HG02678 (cell line): ENCODE measurements around the gene RPL29.

Source experiments
- ATAC-seq: cut with Tn5 transposase; IDR thresholded peaks from one replicate; pipeline ENCODE4 v1.9.1; 2021; ENCODE audit warnings: mild to moderate bottlenecking, moderate library complexity; ENCODE audit not compliant: unreplicated experiment

Gene RPL29

DNA sequence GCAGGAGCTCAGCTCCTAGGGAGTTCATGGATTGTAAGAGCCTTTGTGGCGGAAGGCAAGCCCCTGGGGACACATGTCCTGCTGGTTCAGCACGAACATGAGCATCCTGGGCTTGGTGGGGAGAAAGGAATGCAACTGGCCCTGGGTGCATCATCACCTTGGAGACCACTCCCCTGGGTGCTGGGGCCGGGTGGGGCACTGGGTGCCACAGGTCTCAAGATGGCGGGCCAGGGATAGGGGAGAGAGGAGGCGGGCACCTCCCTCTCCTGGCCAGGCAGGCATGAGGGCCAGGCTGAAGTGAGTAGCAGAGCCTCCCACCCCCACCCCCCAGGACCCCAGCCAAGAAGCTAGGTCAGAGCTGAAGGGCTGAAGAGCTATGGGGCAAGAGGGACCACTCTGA, 29.2 kb downstream of the RPL29 start:
- no peak for ATAC-seq

GRCh38 chr3:51966016-51966415, 29.7 kb downstream of the RPL29 start:
- no peak for ATAC-seq

DNA sequence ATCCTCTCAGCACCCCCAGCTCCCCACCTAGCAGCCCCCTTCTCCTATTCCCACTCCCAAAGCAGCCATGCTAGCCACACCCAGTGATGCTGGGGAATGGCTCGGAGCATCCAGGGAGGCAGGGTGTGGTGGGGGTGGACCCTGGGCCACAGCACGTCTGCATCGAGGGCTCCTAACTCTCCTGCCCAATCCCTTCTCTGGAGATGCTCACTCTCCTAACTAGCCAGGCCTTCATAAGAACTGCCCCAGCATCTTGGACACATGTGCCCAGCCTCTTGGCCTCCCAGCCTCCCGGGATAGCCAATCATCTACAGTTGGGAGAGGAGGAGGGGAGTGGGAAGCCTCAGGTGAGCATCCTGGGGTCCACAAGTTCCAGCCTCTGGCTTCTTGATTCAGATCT, 31.2 kb downstream of the RPL29 start:
- ATAC-seq = no peak

DNA sequence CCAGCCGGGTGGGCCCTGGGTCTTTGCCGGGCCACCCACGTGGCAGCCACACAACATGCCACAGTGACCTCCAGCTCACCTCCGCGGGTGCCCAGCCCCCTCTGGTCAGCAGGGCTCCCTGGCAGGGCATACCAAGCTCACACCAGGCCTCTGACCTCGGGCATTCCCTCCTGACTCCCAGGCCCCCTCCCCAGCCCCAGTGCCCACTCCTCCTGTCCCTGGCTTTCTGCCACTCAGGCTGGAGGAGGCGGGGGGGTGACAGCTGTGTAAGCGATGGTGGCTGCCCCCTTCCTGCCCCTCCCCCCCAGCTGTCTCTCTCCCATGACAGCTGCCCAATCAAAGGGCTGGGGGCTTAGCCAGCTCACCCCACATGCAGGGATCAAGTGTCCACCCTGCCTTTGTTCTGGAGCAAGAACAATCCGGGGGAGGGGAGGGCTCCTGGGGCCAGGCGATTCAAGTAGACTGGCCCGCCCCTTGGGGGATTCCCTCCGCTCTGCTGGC, 31.7 kb downstream of the RPL29 start:
- ATAC-seq = no peak

- no peak for ATAC-seq
These were observed 32.7 kb downstream of the RPL29 start for GRCh38 chr3:51962854-51963530.

GRCh38 chr3:51961602-51962569, 33.8 kb downstream of the RPL29 start:
- no peak for ATAC-seq

- no peak for ATAC-seq
These were observed 34.7 kb downstream of the RPL29 start for GRCh38 chr3:51961011-51961410.

DNA sequence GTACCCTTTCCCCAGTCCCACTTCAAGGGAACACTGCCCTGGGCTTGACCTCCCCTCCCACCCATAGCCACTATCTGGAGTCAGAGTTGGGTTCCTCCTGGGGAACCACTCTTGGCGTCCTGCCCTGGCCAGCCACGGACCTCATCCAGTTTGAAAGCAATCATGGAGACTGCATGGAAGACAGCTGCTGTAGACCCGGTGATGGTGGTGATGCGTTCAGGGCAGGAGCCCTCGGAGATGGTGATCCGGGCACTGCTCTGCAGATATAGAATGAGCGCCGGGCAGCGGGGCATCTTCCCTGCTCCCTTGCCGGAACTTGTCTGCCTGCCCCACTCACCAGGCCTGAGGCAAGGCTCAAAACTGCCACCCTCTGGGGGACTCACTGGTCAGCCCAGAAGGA, 35.3 kb downstream of the RPL29 start:
- ATAC-seq = no peak

DNA sequence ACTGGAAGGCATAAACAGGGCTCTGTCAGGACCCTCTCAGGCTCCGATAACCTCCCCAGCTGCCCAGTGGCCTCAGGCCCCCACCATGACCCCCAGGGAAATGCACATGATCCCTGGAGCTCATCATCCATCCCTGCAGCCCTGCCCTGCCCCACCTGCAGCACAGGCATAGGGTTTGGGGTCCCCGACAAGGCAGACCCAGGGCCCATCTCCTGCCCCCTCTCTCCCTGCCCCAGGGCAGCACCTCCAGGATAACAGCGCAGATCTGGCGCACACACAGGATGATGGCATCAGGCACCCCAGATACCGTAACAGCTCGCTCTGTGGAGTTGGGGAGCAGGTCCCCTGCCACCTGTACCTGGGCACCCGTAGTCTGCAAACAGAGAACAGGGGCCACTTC, 36.0 kb downstream of the RPL29 start:
- no peak for ATAC-seq

- no peak for ATAC-seq
These were observed 36.8 kb downstream of the RPL29 start for GRCh38 chr3:51958603-51959521.

GRCh38 chr3:51957520-51958205, 38.0 kb downstream of the RPL29 start:
- no peak for ATAC-seq

GRCh38 chr3:51955893-51956770, 39.6 kb downstream of the RPL29 start:
- peak; percentile 62 for ATAC-seq

DNA sequence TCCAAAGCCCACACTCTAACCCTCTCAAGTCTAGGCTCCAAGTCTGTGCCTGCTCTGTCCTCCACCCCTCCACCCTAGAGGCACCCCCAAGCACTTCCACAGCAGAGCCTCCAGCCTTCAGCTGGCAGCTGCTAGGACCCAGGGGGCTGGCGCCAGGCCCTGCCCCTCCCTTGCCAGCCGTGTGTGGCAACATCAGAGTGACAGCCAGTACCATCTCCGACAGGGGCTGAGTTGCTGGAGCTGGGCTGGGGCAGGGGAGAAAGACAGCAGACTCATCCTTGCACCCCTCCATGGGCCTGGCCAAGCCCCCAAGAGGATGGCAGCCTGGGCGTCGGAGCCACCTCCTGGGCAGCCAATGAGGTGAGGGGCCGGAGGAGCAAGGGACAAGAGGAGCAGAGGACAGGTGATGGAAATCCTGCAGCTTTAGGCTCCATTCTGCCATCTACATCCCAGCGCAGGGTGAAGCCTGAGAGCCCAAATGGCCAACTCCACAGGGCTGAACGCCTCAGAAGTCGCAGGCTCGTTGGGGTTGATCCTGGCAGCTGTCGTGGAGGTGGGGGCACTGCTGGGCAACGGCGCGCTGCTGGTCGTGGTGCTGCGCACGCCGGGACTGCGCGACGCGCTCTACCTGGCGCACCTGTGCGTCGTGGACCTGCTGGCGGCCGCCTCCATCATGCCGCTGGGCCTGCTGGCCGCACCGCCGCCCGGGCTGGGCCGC, 40.4 kb downstream of the RPL29 start, which contains the start of gene GPR62:
TSS of gene GPR62 (plus strand) at position 207 of the 718 bp plus-strand sequence. CDS start at position 479, 272 bp downstream.
- ATAC-seq = no peak

GRCh38 chr3:51954713-51955112, 41.0 kb downstream of the RPL29 start:
- no peak for ATAC-seq

DNA sequence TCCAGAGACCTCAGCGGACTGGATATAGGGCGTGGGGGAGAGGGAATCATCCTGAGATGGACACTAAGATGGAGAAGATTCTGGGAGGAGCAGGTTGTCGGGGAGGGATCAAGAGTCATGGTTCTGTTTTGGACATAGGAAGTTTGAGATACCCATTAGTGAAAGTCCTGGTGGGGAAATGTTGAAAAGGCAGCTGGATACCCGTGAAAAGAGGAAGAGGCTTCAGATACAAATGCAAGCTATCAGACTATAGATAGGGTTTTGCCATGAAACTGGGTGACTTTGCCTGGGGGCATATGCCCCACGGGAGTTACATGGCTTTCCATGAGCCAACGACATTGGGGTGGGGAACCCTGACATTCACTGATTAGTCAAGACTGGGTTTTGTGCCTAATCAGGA, 41.6 kb downstream of the RPL29 start:
- no peak for ATAC-seq

GRCh38 chr3:51953445-51953844, 42.2 kb downstream of the RPL29 start:
- ATAC-seq = no peak

DNA sequence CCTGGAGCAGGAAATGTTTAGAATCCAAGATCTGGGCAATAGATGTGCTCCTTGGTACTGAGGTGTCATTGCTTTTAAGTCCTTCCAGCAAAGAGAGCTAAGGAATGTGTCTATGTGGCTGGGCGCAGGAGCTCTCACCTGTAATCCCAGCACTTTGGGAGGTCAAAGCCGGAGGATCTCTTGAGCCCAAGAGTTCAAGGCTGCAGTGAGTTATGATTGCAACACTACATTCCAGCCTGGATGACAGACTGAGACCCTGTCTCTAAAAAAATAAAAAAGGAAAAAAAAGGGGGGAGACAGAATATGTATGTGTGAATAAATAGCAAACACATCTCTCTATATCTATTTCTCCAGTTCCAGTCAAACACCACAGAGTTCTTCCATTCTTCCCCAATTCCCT, 44.8 kb downstream of the RPL29 start:
- no peak for ATAC-seq

- ATAC-seq = no peak
These were observed 46.6 kb downstream of the RPL29 start for GRCh38 chr3:51949121-51949520.
